Measurements from ENCODE around the gene ZNF407.

Gene ZNF407

DNA sequence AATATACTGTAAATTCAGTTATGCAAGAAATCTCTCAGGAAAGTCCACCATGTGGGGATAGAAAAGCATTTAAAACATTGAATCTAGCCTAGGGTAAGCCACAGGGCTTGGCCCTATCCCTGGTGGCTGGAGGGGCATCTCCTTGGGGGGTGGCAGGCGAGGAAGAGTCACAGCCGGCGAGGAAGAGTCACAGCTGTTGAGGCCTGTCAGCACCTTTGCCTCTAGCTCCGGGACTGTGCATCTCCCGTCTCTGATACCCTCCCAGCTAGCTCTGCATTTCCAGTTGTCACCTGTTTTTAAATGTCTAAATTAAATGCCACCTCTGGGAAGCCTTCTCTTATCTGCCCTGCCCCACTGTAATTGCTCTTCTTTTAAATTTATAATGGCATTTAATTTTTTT lies 276.7 kb downstream of the ZNF407 start:
- in situ Hi-C loops (cut with MboI; ENCODE audit: low pct_unique_long_range_greater_than_20kb, low sequenced_read_pairs, unreplicated experiment) = no loop called here
- TF ChIP-seq, protein P1, sequence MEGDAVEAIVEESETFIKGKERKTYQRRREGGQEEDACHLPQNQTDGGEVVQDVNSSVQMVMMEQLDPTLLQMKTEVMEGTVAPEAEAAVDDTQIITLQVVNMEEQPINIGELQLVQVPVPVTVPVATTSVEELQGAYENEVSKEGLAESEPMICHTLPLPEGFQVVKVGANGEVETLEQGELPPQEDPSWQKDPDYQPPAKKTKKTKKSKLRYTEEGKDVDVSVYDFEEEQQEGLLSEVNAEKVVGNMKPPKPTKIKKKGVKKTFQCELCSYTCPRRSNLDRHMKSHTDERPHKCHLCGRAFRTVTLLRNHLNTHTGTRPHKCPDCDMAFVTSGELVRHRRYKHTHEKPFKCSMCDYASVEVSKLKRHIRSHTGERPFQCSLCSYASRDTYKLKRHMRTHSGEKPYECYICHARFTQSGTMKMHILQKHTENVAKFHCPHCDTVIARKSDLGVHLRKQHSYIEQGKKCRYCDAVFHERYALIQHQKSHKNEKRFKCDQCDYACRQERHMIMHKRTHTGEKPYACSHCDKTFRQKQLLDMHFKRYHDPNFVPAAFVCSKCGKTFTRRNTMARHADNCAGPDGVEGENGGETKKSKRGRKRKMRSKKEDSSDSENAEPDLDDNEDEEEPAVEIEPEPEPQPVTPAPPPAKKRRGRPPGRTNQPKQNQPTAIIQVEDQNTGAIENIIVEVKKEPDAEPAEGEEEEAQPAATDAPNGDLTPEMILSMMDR (IDR thresholded peaks at IDR 0.05; ENCODE audit: extremely low read depth, insufficient read depth, missing control alignments) = no peak
- DNase-seq (ENCODE audit: low spot score) = no peak

DNA sequence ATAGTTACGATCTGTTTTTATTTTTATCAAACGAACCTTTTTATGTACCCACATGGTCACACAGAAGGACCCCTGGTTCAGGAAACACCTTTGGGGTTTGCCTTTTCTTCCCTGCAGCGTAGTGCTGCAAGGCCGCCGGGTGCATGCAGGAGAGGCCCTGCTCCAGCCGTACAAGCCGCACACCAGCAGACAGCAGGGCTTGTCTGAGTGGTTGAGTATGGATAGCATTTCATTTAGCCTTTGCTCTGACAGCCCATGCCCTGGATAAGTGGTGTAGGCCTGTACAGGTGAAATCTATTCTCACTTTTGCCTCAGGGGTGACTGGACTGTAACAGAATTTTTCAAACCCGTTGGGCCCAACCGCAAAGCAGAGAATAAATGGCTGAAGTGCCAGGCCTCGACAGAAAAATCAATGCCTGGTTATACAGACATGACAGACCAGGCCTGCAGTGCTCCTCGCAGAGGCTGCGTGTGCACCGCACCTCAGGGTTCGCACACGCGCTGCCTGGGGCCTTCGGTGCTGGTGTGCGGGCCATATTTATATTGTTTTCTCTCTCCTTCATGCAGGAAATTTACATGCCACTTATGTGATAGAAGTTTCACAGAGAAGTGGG lies 279.1 kb downstream of the ZNF407 start:
- in situ Hi-C loops (cut with MboI; ENCODE audit: low pct_unique_long_range_greater_than_20kb, low sequenced_read_pairs, unreplicated experiment) = no loop called here
- DNase-seq (ENCODE audit: low spot score) = no peak
- TF ChIP-seq, protein P1 (IDR thresholded peaks at IDR 0.05; ENCODE audit: extremely low read depth, insufficient read depth, missing control alignments) = no peak

DNA sequence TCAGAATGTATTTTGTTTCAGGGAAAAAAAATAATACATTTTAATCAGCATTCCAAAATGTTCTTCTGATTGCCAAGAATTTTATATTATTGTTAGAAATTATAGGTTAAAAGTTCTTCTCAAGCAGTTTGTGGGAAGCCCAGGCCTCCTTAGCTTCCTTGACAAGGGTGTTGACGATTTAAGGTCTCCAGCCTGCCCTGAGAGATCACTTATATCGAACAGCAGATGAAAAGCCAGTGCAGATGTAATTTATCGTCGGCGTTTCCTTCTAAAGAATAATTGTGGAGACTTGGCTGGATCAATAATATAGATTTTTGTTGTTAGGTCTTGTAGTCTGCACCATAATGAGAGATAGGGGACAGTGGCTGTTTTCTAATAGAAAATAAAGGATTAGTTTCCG lies 280.6 kb downstream of the ZNF407 start:
- TF ChIP-seq, protein P1 (IDR thresholded peaks at IDR 0.05; ENCODE audit: extremely low read depth, insufficient read depth, missing control alignments) = no peak
- in situ Hi-C loops (cut with MboI; ENCODE audit: low pct_unique_long_range_greater_than_20kb, low sequenced_read_pairs, unreplicated experiment) = no loop called here
- no peak for DNase-seq (ENCODE audit: low spot score)

DNA sequence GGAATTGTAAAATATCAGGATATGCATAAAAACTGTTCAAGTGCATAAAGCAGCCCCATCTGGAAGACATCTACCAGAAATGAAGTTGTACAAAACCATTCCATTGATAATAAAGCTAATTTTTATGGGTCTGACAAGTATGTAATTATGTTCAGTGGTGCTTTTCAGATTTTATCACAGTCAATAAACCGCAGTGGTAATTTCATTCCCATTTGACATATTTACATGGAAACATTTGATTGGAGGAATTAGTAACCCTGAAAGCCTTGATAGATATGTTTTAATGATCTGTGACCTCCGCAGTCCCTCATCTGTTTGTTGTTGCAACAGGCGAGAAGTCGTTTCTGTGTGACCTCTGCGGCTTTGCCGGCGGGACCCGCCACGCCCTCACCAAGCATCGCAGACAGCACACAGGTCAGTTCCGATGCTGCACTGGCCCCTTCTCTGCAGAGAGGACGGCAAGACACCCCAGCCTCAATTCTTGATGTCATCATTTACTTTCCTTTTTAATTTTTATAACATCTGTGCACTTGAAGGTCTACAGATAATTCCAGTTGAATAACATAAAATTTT lies 283.1 kb downstream of the ZNF407 start:
- DNase-seq (ENCODE audit: low spot score) = no peak
- in situ Hi-C loops (cut with MboI; ENCODE audit: low pct_unique_long_range_greater_than_20kb, low sequenced_read_pairs, unreplicated experiment) = no loop called here
- TF ChIP-seq, protein P1 (IDR thresholded peaks at IDR 0.05; ENCODE audit: extremely low read depth, insufficient read depth, missing control alignments) = no peak

DNA sequence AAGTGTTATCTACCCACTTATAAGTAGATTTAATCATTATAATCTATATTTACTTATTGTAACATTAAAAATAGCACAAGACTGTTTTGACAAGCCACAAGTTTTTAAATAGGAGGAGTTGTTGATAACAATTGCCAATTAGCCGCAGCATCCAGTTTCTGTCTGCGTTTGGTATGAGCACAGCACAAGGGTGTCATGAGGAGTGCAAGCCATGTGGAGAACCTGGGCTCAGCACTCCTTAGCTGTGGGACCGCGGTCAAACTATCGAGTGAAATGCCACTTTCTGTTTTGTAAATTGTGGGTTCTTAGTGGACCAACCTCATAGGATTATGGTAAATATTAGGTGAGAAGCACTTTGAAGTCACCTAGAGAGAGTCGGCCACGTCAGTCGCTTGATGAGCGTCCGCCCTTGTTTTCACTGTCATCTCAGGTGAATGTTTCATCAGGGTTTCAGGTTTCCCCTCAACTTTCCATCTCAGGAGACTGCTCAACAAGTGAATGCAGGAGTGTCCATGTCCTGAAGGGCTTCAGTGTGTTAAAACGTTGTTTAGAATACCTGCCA lies 294.5 kb downstream of the ZNF407 start:
- no peak for DNase-seq (ENCODE audit: low spot score)
- TF ChIP-seq, protein P1 (IDR thresholded peaks at IDR 0.05; ENCODE audit: extremely low read depth, insufficient read depth, missing control alignments) = no peak
- in situ Hi-C loops (cut with MboI; ENCODE audit: low pct_unique_long_range_greater_than_20kb, low sequenced_read_pairs, unreplicated experiment) = no loop called here

DNA sequence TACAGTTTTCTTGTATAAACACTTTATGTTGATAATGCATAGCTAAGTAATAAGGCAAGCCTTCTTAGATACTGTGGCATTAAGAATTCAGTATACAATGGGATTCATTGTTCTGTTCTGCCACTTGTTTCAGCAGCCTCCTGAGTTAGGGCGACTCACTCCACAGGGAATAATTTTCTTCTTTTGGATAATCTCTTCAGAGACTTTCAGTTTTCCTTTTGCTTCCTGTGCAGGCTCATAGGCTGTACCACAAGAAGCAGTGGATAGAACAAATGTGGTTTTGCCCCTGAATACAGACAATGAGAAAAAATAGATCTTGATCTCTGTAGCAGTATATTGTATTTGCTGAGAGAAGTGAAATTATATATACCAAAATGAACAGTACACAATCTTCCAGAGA lies 298.0 kb downstream of the ZNF407 start:
- DNase-seq (ENCODE audit: low spot score) = no peak
- in situ Hi-C loops (cut with MboI; ENCODE audit: low pct_unique_long_range_greater_than_20kb, low sequenced_read_pairs, unreplicated experiment) = no loop called here
- TF ChIP-seq, protein P1 (IDR thresholded peaks at IDR 0.05; ENCODE audit: extremely low read depth, insufficient read depth, missing control alignments) = no peak
